Measurements from ENCODE around the gene SULT1A2.
"Not testable (repeated sequence)": the region's sequence is repeated elsewhere in the genome, so short reads cannot be mapped to it uniquely, and the experiment has no call there.

The SULT1A2 gene

DNA sequence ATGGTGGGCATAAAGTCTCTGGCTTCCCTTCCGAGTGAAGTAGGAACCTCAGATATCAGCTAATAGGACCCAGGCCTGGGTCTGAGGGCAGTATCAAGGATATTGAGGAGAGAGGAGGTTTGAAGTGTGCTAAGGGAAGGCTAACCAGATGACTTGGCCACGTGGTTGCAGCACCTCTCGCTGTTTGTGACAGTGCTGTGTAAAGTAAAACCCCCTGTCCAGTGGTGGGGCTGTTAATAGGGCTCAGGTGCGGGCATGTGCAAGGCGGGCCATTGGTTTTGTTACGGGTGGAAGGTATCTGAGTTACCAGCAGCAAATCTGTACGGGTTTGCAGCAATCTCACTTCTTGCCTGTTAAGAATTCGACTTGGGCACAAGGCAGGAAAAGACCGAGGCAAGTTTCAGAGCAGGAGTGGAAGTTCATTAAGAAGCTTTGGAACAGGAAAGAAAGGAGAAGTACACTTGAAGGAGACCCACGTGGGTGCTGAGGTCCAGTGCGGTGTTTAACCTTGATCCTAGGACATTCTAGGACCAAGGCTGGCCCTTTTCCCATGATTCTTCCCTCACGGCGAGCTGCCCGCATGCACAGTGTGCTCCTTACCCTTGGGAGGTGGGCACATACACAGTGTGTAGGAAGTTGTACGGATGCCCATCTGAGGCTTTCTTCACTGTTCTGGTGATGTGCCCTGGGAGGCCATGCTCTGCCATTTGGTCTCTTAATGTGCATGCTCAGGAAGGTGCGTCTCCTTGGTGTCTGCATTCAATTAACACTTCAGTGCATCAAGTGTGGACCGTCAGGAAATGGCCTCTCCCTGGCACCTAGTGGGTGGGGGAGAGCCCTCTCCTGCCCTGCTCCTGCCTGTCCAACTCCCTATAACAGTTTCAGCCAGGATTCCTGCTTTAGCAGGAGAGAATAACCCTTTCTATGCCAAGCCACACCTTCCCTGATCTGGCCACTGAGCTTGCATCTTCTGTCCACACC lies 22.8 kb downstream of the SULT1A2 start:
- CTCF ChIA-PET: interaction anchor here (0.7 to 1.7 kb wide), 3 partner anchors 18 to 20 kb away, joined by 3 to 4 read pairs (median 4); partner anchors contain the start of gene SGF29

DNA sequence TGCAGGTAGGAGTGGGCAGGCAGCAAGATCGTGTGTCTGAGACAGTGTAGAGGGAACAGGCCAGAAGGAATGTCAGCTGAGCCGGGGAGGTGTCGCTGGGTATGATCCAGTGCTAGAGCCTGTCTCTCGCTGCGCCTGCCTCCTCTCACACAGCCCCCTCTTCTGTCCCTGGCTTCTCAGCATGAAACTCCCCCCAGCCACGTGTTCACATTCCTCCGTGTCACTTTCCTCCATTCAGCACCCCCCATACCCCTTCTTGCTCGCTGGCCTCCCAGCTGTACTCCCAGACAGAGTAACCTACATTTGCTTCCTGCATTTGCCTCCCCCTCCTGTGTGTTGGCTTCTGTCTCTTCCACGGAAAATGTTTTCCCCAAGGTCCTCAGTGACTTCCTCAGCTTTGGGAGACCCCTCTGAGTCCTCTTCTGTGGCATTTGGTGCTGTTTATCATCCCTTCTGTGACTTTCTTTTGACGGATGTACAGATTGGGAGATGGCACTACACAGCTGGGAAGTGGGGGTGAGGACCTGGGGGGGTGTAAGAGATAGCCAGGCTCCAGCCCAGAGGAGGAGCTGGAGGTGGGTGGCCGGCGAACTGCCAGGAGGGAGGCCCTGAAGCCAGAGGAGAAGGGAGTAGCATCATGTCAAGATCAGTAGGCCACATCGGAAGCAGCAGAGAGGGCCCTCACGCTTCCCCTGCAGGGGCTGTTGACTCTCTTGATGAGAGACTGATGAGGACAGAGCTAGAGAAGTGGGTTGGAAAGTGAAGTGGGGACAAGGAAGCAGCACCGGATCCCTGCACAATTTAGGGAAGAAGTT lies 23.9 kb downstream of the SULT1A2 start:
- POLR2A ChIA-PET: interaction anchor here (0.6 kb wide), 1 partner anchor 21 kb away, joined by 3 read pairs; no protein-coding TSS in a partner anchor
- CTCF ChIA-PET: interaction anchor here (0.9 to 1.7 kb wide), 2 partner anchors 18 to 19 kb away, joined by 4 read pairs; partner anchors contain the start of gene SGF29
- no peak overlapping the region for H3K4me3 ChIP-seq (ENCODE audit: low read depth, low read length)
- TF ChIP-seq, protein P1, sequence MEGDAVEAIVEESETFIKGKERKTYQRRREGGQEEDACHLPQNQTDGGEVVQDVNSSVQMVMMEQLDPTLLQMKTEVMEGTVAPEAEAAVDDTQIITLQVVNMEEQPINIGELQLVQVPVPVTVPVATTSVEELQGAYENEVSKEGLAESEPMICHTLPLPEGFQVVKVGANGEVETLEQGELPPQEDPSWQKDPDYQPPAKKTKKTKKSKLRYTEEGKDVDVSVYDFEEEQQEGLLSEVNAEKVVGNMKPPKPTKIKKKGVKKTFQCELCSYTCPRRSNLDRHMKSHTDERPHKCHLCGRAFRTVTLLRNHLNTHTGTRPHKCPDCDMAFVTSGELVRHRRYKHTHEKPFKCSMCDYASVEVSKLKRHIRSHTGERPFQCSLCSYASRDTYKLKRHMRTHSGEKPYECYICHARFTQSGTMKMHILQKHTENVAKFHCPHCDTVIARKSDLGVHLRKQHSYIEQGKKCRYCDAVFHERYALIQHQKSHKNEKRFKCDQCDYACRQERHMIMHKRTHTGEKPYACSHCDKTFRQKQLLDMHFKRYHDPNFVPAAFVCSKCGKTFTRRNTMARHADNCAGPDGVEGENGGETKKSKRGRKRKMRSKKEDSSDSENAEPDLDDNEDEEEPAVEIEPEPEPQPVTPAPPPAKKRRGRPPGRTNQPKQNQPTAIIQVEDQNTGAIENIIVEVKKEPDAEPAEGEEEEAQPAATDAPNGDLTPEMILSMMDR (IDR thresholded peaks at IDR 0.05; ENCODE audit: insufficient read depth, low read length, missing control alignments): no peak
- DNase-seq (ENCODE audit: low read depth, low spot score): no peak

More for the DNA sequence above, 22.8 kb downstream of the SULT1A2 start:
- TF ChIP-seq, protein P1 (IDR thresholded peaks at IDR 0.05; ENCODE audit: insufficient read depth, low read length, missing control alignments): no peak
- POLR2A ChIA-PET: no interaction called here
- H3K4me3 ChIP-seq (ENCODE audit: low read depth, low read length): no peak overlapping the region
- no peak for DNase-seq (ENCODE audit: low read depth, low spot score)

DNA sequence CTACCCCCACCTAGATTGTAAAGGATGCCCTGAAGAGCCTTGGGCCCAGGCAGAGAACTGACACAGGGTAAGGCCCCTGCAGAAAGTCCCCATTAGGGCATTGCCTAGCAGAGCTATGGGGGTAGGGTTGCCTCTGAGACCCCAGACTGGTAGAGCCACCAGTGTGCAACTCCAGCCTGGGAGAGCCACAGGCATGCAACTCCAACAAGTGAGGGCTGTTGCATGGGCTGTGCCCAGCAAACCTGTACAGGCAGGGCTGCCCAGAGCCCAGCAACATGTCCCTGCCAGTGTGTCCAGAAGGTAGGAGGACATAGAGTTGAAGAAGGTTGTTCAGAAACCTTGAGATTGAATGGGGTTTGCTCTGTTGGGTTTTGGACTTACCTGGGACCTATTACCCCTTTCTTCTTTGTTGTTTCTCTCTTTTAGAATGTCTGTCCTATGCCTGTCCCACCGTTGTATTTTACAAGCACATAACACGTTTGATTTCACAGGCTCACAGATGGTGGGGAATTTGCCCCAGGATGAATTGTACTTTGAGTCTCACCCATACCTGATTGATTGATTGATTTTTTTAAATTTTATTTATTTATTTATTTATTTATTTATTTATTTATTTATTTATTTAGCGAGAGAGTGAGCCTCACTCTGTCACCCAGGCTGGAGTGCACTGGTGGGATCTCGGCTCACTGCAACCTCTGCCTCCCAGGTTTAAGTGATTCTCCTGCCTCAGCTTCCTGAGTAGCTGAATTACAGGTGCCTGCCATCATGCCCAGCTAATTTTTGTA lies 26.7 kb downstream of the SULT1A2 start:
- TF ChIP-seq, protein P1 (IDR thresholded peaks at IDR 0.05; ENCODE audit: insufficient read depth, low read length, missing control alignments): no peak
- CTCF ChIA-PET: no interaction called here
- POLR2A ChIA-PET: no interaction called here
- no peak for DNase-seq (ENCODE audit: low read depth, low spot score)
- H3K4me3 ChIP-seq (ENCODE audit: low read depth, low read length): no peak overlapping the region

DNA sequence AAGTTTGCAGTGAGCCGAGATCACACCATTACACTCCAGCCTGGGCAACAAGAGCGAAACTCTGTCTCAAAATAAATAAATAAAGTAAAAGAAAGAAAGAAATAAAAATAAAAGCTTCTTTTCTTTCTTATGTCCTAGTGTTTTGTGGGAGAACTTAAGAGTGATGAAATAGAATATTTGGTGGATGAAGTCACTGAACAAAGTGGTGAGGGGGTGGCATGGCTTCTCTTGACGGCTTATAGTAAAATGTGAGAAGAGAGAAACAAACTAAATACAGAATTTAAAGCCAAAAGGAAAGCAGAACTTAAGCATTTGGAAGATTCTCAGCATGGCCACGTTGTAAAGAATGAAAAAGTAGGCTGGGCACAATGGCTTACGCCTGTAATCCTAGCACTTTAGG lies 27.8 kb downstream of the SULT1A2 start:
- no peak for DNase-seq (ENCODE audit: low read depth, low spot score)
- TF ChIP-seq, protein P1 (IDR thresholded peaks at IDR 0.05; ENCODE audit: insufficient read depth, low read length, missing control alignments): no peak
- ChIA-PET CTCF (interaction anchor here (1.3 kb wide), 1 partner anchor 13 kb away, joined by 5 read pairs; no protein-coding TSS in a partner anchor), POLR2A (interaction anchor here (0.9 kb wide), 1 partner anchor 15 kb away, joined by 3 read pairs; the partner anchor contains the start of gene SGF29)
- H3K4me3 ChIP-seq (ENCODE audit: low read depth, low read length): no peak overlapping the region

DNA sequence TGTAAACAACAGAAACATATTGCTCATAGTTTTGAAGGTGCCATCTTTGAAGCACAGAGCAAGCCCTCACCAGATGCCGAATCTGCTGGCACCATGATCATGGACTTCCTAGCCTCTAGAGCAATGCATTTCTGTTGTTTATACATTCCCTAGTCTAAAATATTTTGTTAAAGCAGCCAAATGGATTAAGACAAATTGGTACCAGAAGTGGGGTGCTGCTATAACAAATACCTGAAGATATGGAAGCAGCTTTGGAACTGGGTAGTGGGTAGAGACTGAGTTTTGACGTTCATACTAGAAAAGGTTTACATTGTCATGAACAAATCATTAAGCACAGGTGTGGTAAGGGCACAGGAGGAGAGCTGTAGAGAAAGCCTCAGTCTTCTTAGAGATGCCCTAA lies 29.6 kb downstream of the SULT1A2 start:
- CTCF ChIA-PET: no interaction called here

DNA sequence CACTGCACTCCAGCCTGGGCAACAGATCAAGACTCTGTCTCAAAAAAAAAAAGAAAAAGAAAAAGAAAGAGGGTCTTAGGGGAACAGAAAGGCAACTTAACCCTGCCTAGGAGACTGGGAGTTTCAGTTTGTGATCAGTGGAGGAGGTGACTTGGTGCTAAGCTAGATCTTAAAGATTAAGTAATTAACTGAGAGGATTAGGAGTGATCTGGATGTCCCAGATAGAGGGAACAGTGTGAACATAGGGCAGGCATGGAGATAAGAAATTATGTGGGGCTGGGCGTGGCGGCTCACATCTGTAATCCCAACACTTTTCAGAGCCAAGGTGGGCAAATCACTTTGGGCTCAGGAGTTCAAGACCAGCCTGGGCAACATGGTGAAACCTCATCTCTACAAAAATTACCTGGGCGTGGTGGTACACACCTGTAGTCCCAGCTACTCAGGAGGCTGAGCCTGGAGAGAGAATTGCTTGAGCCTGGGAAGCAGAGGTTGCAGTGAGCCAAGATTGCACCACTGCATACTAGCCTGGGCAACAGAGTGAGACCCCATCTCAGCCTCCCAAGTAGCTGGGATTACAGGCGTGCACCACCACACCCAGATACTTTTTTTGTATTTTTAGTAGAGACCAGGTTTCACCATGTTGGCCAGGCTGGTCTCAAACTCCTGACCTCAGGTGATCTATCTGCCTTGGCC lies 30.5 kb downstream of the SULT1A2 start:
- POLR2A ChIA-PET; DNase-seq (ENCODE audit: low read depth, low spot score); H3K4me3 ChIP-seq (ENCODE audit: low read depth, low read length): not testable (repeated sequence)
- CTCF ChIA-PET: interaction anchor here (0.6 kb wide), 1 partner anchor 20 kb away, joined by 3 read pairs; no protein-coding TSS in a partner anchor

More for the DNA sequence above, 29.6 kb downstream of the SULT1A2 start:
- POLR2A ChIA-PET: no interaction called here
- TF ChIP-seq, protein P1 (IDR thresholded peaks at IDR 0.05; ENCODE audit: insufficient read depth, low read length, missing control alignments): no peak
- no peak overlapping the region for H3K4me3 ChIP-seq (ENCODE audit: low read depth, low read length)
- DNase-seq (ENCODE audit: low read depth, low spot score): no peak
